ENCODE measurements around the gene ATP10A.

DNA sequence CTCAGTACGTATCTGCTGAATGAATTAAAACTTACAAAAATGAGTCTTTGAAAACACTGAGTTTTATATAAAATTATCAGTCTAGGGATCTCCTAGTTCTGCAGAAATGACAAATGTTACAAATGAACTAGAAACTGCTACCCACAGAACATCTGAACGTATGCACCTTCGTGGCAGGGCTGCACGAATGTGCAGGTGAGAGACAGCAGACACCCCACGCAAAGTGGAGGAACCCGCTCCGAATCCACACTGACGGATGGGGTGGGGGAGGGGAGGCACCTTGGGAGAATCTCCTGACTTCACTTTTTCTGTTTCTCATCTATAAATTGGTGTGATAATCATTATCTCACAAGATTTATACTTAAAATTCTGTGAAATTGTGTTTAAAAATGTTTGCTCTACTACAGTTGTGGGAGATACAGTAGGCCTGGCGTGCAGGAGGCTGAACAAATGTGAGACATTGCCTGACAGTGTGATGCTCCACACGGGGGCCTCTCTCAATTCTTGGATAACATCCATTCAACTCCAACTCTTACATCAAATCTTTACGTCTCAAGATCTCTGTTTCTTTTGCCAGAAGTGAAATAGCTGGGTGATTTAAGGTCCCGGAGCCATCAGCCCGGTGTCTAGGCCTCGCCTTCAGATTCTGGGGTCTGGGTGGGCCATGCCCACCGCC, 86.9 kb downstream of the ATP10A start:
- TF ChIP-seq, protein P1, sequence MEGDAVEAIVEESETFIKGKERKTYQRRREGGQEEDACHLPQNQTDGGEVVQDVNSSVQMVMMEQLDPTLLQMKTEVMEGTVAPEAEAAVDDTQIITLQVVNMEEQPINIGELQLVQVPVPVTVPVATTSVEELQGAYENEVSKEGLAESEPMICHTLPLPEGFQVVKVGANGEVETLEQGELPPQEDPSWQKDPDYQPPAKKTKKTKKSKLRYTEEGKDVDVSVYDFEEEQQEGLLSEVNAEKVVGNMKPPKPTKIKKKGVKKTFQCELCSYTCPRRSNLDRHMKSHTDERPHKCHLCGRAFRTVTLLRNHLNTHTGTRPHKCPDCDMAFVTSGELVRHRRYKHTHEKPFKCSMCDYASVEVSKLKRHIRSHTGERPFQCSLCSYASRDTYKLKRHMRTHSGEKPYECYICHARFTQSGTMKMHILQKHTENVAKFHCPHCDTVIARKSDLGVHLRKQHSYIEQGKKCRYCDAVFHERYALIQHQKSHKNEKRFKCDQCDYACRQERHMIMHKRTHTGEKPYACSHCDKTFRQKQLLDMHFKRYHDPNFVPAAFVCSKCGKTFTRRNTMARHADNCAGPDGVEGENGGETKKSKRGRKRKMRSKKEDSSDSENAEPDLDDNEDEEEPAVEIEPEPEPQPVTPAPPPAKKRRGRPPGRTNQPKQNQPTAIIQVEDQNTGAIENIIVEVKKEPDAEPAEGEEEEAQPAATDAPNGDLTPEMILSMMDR (IDR thresholded peaks at IDR 0.05), result no peak
- TF ChIP-seq POLR2A (IDR thresholded peaks at IDR 0.05), result no peak

Data from adrenal gland (tissue), 5 donors.